Heart left ventricle (tissue), 13 donors: ENCODE measurements around the gene OR51B5.

Source experiments
- CTCF ChIP-seq, 12 donors: fragments of 200-600 bp; sonication (generic) in 4 of 12; IDR thresholded peaks; one replicate each; pipeline versions ENCODE4 v1.5.0 to v1.8.0; 2018 to 2022; ENCODE audit warnings: antibody characterized with exemption in 12 of 12, mild to moderate bottlenecking in 5 of 12
- POLR2A ChIP-seq, 2 donors: fragments of 450-650 bp; IDR thresholded peaks; one replicate each; pipeline ENCODE4 v1.6.1; 2017; ENCODE audit warnings: antibody characterized with exemption in 2 of 2, mild to moderate bottlenecking in 2 of 2, moderate library complexity in 2 of 2
- donor health status: ischemic (EF 13 %, LVEDD 7.1; RV severe dilation, severe dysfunction).
- donor health status: DM: no; HTN: yes; CAD: no.
- donor health status: DM: no; HTN: no; CAD: no.
- donor health status: ischemic (EF 25% LVEDD 6.9; RV normal size, moderate dysfunction).
- donor health status: ischemic (EF 25% LVEDD 5.7; RV mildly dilated, moderate dysfunction).
- donor health status: ischemic (EF 35%, LVEDD 5.7; RV mildly dilated, moderate dysfunction).
- donor health status: nonischemic (EF 11% LVEDD 7.7; RV severe dilation, severe dysfunction).
- donor health status: DM: yes; HTN: yes; CAD: no.
- donor health status: PGD.
- donor health status: ischemic (EF 29% LVEDD 5.4; RV normal size, mild dysfunction).
- donor health status: nonischemic (EF 23%, LVEDD 6.1; RV moderate dilation, normal function).

GRCh38 chr11:5384335-5384734, 41.0 kb upstream of the OR51B5 start:
- TF ChIP-seq CTCF (IDR thresholded peaks at IDR 0.05) (no peak), POLR2A (IDR thresholded peaks at IDR 0.05) (no peak)
